HCT116 (cell line): ENCODE measurements around the gene COBL.

Experiments
- ELF1 ChIP-seq: IDR thresholded peaks from 2 replicates; pipeline ENCODE4 v1.6.1; 2012; ENCODE audit warnings: low read depth, borderline replicate concordance
- EZH2phosphoT487 ChIP-seq: fragments of 200-600 bp; IDR thresholded peaks from 2 replicates; pipeline ENCODE4 v1.6.1; 2018; ENCODE audit warnings: antibody characterized with exemption, borderline replicate concordance
- POLR2A ChIP-seq: IDR thresholded peaks from 2 replicates; pipeline ENCODE4 v1.7.0; 2011; ENCODE audit warnings: borderline replicate concordance; ENCODE audit not compliant: insufficient read depth, insufficient read length; ENCODE audit errors: extremely low read depth
- RAD21 ChIP-seq: IDR thresholded peaks from 2 replicates; pipeline ENCODE4 v1.6.1; 2012; ENCODE audit warnings: low read depth, mild to moderate bottlenecking
- TF ChIP-seq, protein P1 (sequence below), 3 experiments: fragments of 200-600 bp in 1 of 3; sonication (generic) in 1 of 3; IDR thresholded peaks in 2 of 3; conservative IDR thresholded peaks in 1 of 3; 2 replicates each; pipeline ENCODE4 v1.5.1; 2012 to 2017; ENCODE audit warnings: low read depth in 2 of 3, low read length in 2 of 3, antibody characterized with exemption in 1 of 3, borderline replicate concordance in 1 of 3, control low read depth in 1 of 3, mild to moderate bottlenecking in 1 of 3, mixed read lengths in 1 of 3, mixed run types in 1 of 3, moderate library complexity in 1 of 3; ENCODE audit not compliant: insufficient read depth in 1 of 3

DNA sequence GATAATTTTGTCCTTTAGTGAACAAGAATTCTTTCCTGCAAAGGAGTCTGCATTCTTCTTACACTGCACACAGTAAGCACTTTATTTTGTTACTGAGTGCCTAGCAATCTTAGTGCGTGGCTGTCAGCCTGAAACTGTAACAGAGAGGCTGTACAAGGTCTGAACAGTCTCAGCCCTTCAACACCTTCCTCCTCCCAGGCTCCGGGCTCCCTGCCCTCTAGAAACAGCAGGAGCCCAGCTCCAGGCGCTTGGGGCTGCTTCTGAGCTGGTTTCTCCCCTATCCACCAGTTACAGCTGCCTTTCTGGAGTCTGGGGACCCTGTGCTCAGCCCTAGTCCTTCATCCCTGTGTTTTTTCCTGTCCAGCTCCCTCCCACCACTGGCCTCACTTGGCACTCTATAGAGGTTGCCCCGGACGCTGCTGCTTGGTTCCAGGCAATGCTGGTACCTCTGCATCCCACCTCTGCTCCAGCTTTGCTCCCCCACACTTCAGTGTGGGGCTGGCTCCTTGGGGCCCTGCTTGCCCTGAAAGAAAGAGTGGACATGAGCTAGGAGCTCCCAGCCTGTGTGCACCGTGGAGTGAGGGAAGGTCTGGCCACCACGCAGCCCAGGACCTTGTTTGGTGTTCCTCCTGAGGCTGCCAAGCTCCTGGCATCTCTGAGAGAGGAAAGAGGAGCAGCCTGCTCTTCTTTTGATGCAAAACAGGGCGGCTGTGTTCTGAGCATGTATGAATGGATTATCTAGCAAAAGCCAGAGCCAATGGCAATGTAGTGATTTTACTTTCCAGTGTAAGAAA, 282.7 kb downstream of the COBL start:
- TF ChIP-seq, protein P1, sequence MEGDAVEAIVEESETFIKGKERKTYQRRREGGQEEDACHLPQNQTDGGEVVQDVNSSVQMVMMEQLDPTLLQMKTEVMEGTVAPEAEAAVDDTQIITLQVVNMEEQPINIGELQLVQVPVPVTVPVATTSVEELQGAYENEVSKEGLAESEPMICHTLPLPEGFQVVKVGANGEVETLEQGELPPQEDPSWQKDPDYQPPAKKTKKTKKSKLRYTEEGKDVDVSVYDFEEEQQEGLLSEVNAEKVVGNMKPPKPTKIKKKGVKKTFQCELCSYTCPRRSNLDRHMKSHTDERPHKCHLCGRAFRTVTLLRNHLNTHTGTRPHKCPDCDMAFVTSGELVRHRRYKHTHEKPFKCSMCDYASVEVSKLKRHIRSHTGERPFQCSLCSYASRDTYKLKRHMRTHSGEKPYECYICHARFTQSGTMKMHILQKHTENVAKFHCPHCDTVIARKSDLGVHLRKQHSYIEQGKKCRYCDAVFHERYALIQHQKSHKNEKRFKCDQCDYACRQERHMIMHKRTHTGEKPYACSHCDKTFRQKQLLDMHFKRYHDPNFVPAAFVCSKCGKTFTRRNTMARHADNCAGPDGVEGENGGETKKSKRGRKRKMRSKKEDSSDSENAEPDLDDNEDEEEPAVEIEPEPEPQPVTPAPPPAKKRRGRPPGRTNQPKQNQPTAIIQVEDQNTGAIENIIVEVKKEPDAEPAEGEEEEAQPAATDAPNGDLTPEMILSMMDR (IDR thresholded peaks at IDR 0.05 in 2 of 3, conservative IDR thresholded peaks at IDR 0.05 in 1 of 3; ENCODE audit: borderline replicate concordance in 1 of 3, insufficient read depth in 1 of 3, low read depth in 2 of 3, low read length in 2 of 3): no peak
- TF ChIP-seq RAD21 (no peak), ELF1 (no peak), EZH2phosphoT487 (no peak), POLR2A (no peak)
